B cell (primary cell): ENCODE data around the gene PRKRIP1. TPM values are rescaled to one million over a fixed set of nuclear protein-coding genes. Genes with fewer than 3 reads are reported as not detected.

ENCODE experiments used
- ATAC-seq: fragments of 200-7000 bp; cut with Tn5 transposase; one replicate; pipeline ENCODE4 v1.10.0; 2021; ENCODE audit warnings: low read depth, mild to moderate bottlenecking, moderate number of reproducible peaks, moderate library complexity
- CTCF ChIA-PET: fragments of 350-600 bp; sonication (Branson Sonifier 250); formaldehyde crosslinking; loops from one replicate; lab custom pipeline; 2021; ENCODE audit warnings: antibody characterized with exemption, inconsistent platforms; lab: Charles Lee
- POLR2A ChIA-PET: fragments of 350-600 bp; sonication (Branson Sonifier 250); formaldehyde crosslinking; loops from one replicate; lab custom pipeline; 2021; ENCODE audit warnings: antibody characterized with exemption; lab: Charles Lee
- DNase-seq: peaks from one replicate; pipeline ENCODE4 v3.0.0; 2013
- H2AFZ ChIP-seq: 2 replicates; pipeline ENCODE4 v1.6.1; 2012; ENCODE audit warnings: mild to moderate bottlenecking, low read depth, low read length; ENCODE audit not compliant: insufficient read depth, poor library complexity, severe bottlenecking
- H3K27ac ChIP-seq, 2 donors: 1 replicate in 1 of 2; 2 replicates in 1 of 2; pipeline ENCODE4 v1.5.1; 2012 to 2013; ENCODE audit warnings: low read length in 2 of 2, mild to moderate bottlenecking in 2 of 2, moderate library complexity in 1 of 2
- H3K27me3 ChIP-seq, 4 experiments: fragments of 200-600 bp in 1 of 4; sonication (generic) in 1 of 4; replicated peaks in 1 of 4; 1 replicate in 2 of 4; 2 replicates in 2 of 4; pipeline versions ENCODE4 v1.6.1 to v1.7.0; 2013 to 2016; ENCODE audit warnings: low read length in 3 of 4, mild to moderate bottlenecking in 2 of 4, mixed read lengths in 1 of 4, moderate library complexity in 1 of 4; ENCODE audit not compliant: insufficient read depth in 4 of 4, control insufficient read depth in 3 of 4; ENCODE audit errors: control extremely low read depth in 1 of 4
- H3K36me3 ChIP-seq, 2 experiments: replicated peaks in 1 of 2; 1 replicate in 1 of 2; 2 replicates in 1 of 2; pipeline versions ENCODE4 v1.6.1 to v1.7.1; 2013; ENCODE audit warnings: low read length in 1 of 2; ENCODE audit not compliant: insufficient read depth in 2 of 2, control insufficient read depth in 1 of 2; ENCODE audit errors: control extremely low read depth in 1 of 2, extremely low read depth in 1 of 2
- H3K4me1 ChIP-seq, 2 donors: fragments of 200-600 bp in 1 of 2; sonication (generic) in 1 of 2; 1 replicate in 1 of 2; 2 replicates in 1 of 2; pipeline versions ENCODE4 v1.5.1 to v1.6.1; 2013 to 2017; ENCODE audit warnings: low read length in 2 of 2; ENCODE audit not compliant: control insufficient read depth in 2 of 2, insufficient read depth in 2 of 2
- H3K4me2 ChIP-seq: replicated peaks from 2 replicates; pipeline ENCODE3; 2012; ENCODE audit warnings: mild to moderate bottlenecking, low read depth, low read length; ENCODE audit not compliant: poor library complexity, severe bottlenecking
- H3K4me3 ChIP-seq, 5 experiments: fragments of 200-600 bp in 1 of 5; sonication (generic) in 1 of 5; 1 replicate in 3 of 5; 2 replicates in 2 of 5; pipeline versions ENCODE4 v1.5.1 to v1.7.0; 2011 to 2016; ENCODE audit warnings: low read length in 4 of 5, mild to moderate bottlenecking in 4 of 5, low read depth in 2 of 5, control low read depth in 1 of 5, moderate library complexity in 1 of 5; ENCODE audit not compliant: insufficient read depth in 1 of 5; ENCODE audit errors: control extremely low read depth in 1 of 5, extremely low read depth in 1 of 5
- H3K79me2 ChIP-seq: fragments of 200-600 bp; sonication (generic); one replicate; pipeline ENCODE4 v1.6.0; 2016; ENCODE audit warnings: low read length; ENCODE audit not compliant: control insufficient read depth, insufficient read depth
- H3K9ac ChIP-seq: fragments of 200-600 bp; sonication (generic); 2 replicates; pipeline ENCODE4 v1.6.1; 2017; ENCODE audit warnings: mild to moderate bottlenecking, low read length, moderate library complexity
- H3K9me3 ChIP-seq, 3 donors: one replicate each; pipeline versions ENCODE4 v1.6.1 to v1.7.1; 2013; ENCODE audit warnings: low read length in 2 of 3; ENCODE audit not compliant: control insufficient read depth in 2 of 3, insufficient read depth in 1 of 3; ENCODE audit errors: control extremely low read depth in 1 of 3
- H4K20me1 ChIP-seq: 2 replicates; pipeline ENCODE4 v1.6.0; 2012; ENCODE audit warnings: mild to moderate bottlenecking, low read length; ENCODE audit not compliant: insufficient read depth, control insufficient read depth, poor library complexity, severe bottlenecking
- H3K27ac Mint-ChIP-seq: one replicate; pipeline ENCODE4 v1.8.0; 2021; ENCODE audit warnings: mixed read lengths
- H3K27me3 Mint-ChIP-seq: one replicate; pipeline ENCODE4 v1.8.0; 2021; ENCODE audit warnings: mixed read lengths
- H3K4me1 Mint-ChIP-seq: one replicate; pipeline ENCODE4 v1.8.0; 2021; ENCODE audit warnings: mixed read lengths
- H3K4me3 Mint-ChIP-seq: one replicate; pipeline ENCODE4 v1.8.0; 2021; ENCODE audit warnings: mixed read lengths
- H3K9me3 Mint-ChIP-seq: one replicate; pipeline ENCODE4 v1.8.0; 2022; ENCODE audit warnings: mixed read lengths; ENCODE audit not compliant: insufficient read depth
- CTCF ChIP-seq: fragments of 200-600 bp; IDR thresholded peaks from one replicate; pipeline ENCODE4 v1.8.0; 2022; ENCODE audit warnings: antibody characterized with exemption, mild to moderate bottlenecking
- EZH2 ChIP-seq: IDR thresholded peaks from 2 replicates; pipeline ENCODE4 v1.6.1; 2012; ENCODE audit warnings: borderline replicate concordance, low read depth, mild to moderate bottlenecking, moderate library complexity, low read length; ENCODE audit not compliant: insufficient read depth, poor library complexity, severe bottlenecking
- WGBS: methylation state at CpG from one replicate; pipeline ENCODE4 v1.1.5; 2013; ENCODE audit warnings: missing lambda C conversion rate; ENCODE audit not compliant: insufficient coverage; 5-methylcytosine and 5-hydroxymethylcytosine counted together
- intact Hi-C: fragments of 100-400 bp; cut with micrococcal nuclease; formaldehyde crosslinking; loops from one replicate; pipeline ENCODE4 v1.10.0; 2022
- polyA plus RNA-seq: library from polyadenylated mRNA; depleted of rRNA; stranded (reverse); fragments of >200 nt; gene quantifications from 2 replicates; pipeline ENCODE4 v1.2.3, GENCODE V29; 2012
- total RNA-seq, 2 donors: library from RNA; stranded (reverse); fragments of 120-200 nt in 1 of 2; gene quantifications; 1 replicate in 1 of 2; 2 replicates in 1 of 2; pipeline versions ENCODE4 v1.2.3 to v1.2.4, GENCODE V29; 2013 to 2022

Gene PRKRIP1
- total and polyA plus RNA-seq, 2 donors (not counting 1 experiment from before 2014, with no cell fraction given) = 57.1 to 59.1 TPM

- no peak overlapping the region for H3K4me3 ChIP-seq
- no peak for ATAC-seq
- no peaks in the 10 kb centered on the region for H3K9me3 Mint-ChIP-seq
- H3K9ac ChIP-seq = no peak overlapping the region
- peaks cover 52 to 76% of the 10 kb centered on the region in 2 donors for H3K4me1 ChIP-seq
- H3K79me2 ChIP-seq = peaks cover 79% of the 10 kb centered on the region
- 91% methylated on average over 11 of the region's 17 CpGs for WGBS
- ChIA-PET POLR2A (interaction anchor here (0.6 to 5.9 kb wide), 12 partner anchors 8 to 44 kb away, joined by 3 to 80 read pairs (median 15); partner anchors contain the start of gene PRKRIP1), CTCF (interaction anchor here (1.1 to 46.3 kb wide), 5 partner anchors 7 to 29 kb away, joined by 5 to 1182 read pairs (median 18); partner anchors contain the start of gene ORAI2)
- TF ChIP-seq EZH2 = no peak
- no peak for TF ChIP-seq CTCF
- peaks cover 54% of the 10 kb centered on the region for H3K4me1 Mint-ChIP-seq
- peaks cover 2 to 54% of the 10 kb centered on the region in 2 experiments for H3K36me3 ChIP-seq
- DNase-seq = no peak
- no peak overlapping the region for H2AFZ ChIP-seq
- H3K4me3 Mint-ChIP-seq = no peak overlapping the region
- intact Hi-C loops = loop anchor here (2.0 kb wide), 1 partner anchor 13 kb away; no protein-coding TSS in a partner anchor
- no peaks in the 10 kb centered on the region for H3K27me3 Mint-ChIP-seq
- H3K9me3 ChIP-seq = peaks cover 0 to 14% (median 0%) of the 10 kb centered on the region in 3 donors
- peaks cover 9% of the 10 kb centered on the region for H4K20me1 ChIP-seq
- H3K27ac Mint-ChIP-seq = no peak overlapping the region
- no peaks in the 10 kb centered on the region for H3K27me3 ChIP-seq
- peak overlapping the region; percentile 53 for H3K4me2 ChIP-seq
- H3K27ac ChIP-seq = peak overlapping the region; percentile 90
Observed at GRCh38 chr7:102439963-102440795, 44.0 kb downstream of the PRKRIP1 start.
